Naive thymus-derived CD4-positive, alpha-beta T cell (primary cell): ENCODE measurements around the gene GNAQ. TPM values are rescaled to one million over a fixed set of nuclear protein-coding genes. Genes with fewer than 3 reads are reported as not detected.
A peak's percentile ranks its signal among the peaks of the same experiment; 100 is the strongest.

Experiments used
- ATAC-seq: fragments of 150-1000 bp; cut with Tn5 transposase; 2 replicates; pipeline ENCODE4 v1.10.0; 2021; ENCODE audit warnings: mild to moderate bottlenecking, moderate library complexity
- CTCF ChIA-PET: fragments of 350-600 bp; sonication (Branson Sonifier 250); formaldehyde crosslinking; loops from one replicate; lab custom pipeline; 2021; ENCODE audit warnings: antibody characterized with exemption; lab: Charles Lee
- POLR2A ChIA-PET: fragments of 350-600 bp; sonication (Branson Sonifier 250); formaldehyde crosslinking; loops from one replicate; lab custom pipeline; 2021; ENCODE audit warnings: antibody characterized with exemption, inconsistent platforms; lab: Charles Lee
- DNase-seq, 9 donors: peaks; one replicate each; pipeline versions ENCODE4 v3.0.0 to v3.0.0-alpha.2; 2020 to 2022; ENCODE audit warnings: mixed read lengths in 1 of 9
- H3K27ac ChIP-seq: one replicate; pipeline ENCODE4 v1.7.0; 2013; ENCODE audit warnings: mild to moderate bottlenecking, low read depth, low read length, moderate library complexity
- H3K27me3 ChIP-seq, 2 donors: one replicate each; pipeline ENCODE4 v1.7.0; 2013; ENCODE audit warnings: low read length in 2 of 2, mild to moderate bottlenecking in 2 of 2, moderate library complexity in 2 of 2; ENCODE audit not compliant: control insufficient read depth in 2 of 2, insufficient read depth in 2 of 2
- H3K36me3 ChIP-seq, 3 experiments: 1 replicate in 2 of 3; 2 replicates in 1 of 3; pipeline ENCODE4 v1.7.0; 2013; ENCODE audit warnings: low read length in 3 of 3, mild to moderate bottlenecking in 3 of 3, moderate library complexity in 1 of 3; ENCODE audit not compliant: insufficient read depth in 3 of 3, control insufficient read depth in 2 of 3
- H3K4me1 ChIP-seq, 2 donors: one replicate each; pipeline ENCODE4 v1.7.0; 2013; ENCODE audit warnings: low read length in 2 of 2, mild to moderate bottlenecking in 2 of 2, moderate library complexity in 1 of 2; ENCODE audit not compliant: control insufficient read depth in 2 of 2, insufficient read depth in 2 of 2
- H3K4me3 ChIP-seq: 2 replicates; pipeline ENCODE4 v1.7.0; 2013; ENCODE audit warnings: mild to moderate bottlenecking, low read length
- H3K9me3 ChIP-seq, 3 experiments: 1 replicate in 2 of 3; 2 replicates in 1 of 3; pipeline ENCODE4 v1.7.0; 2013; ENCODE audit warnings: low read length in 3 of 3; ENCODE audit not compliant: control insufficient read depth in 2 of 3
- H3K27ac Mint-ChIP-seq, 9 donors: one replicate each; pipeline ENCODE4 v1.8.0; 2020 to 2022; ENCODE audit warnings: mixed read lengths in 9 of 9, mild to moderate bottlenecking in 8 of 9, moderate library complexity in 5 of 9, inconsistent platforms in 2 of 9
- H3K27me3 Mint-ChIP-seq, 5 donors: one replicate each; pipeline ENCODE4 v1.8.0; 2021 to 2022; ENCODE audit warnings: mixed read lengths in 5 of 5, mild to moderate bottlenecking in 1 of 5
- H3K36me3 Mint-ChIP-seq, 5 donors: one replicate each; pipeline ENCODE4 v1.8.0; 2020 to 2022; ENCODE audit warnings: mixed read lengths in 5 of 5, mild to moderate bottlenecking in 3 of 5, inconsistent platforms in 1 of 5
- H3K4me1 Mint-ChIP-seq, 7 donors: one replicate each; pipeline ENCODE4 v1.8.0; 2020 to 2022; ENCODE audit warnings: mixed read lengths in 7 of 7, mild to moderate bottlenecking in 3 of 7, inconsistent platforms in 1 of 7
- H3K4me3 Mint-ChIP-seq, 10 donors: one replicate each; pipeline ENCODE4 v1.8.0; 2020 to 2022; ENCODE audit warnings: mild to moderate bottlenecking in 10 of 10, mixed read lengths in 10 of 10, moderate library complexity in 6 of 10, inconsistent platforms in 2 of 10
- H3K9me3 Mint-ChIP-seq, 11 donors: one replicate each; pipeline ENCODE4 v1.8.0; 2020 to 2022; ENCODE audit warnings: mixed read lengths in 11 of 11, mild to moderate bottlenecking in 4 of 11, inconsistent platforms in 1 of 11, moderate library complexity in 1 of 11
- intact Hi-C, 2 donors: fragments of 100-400 bp; cut with micrococcal nuclease; formaldehyde crosslinking; loops; one replicate each; pipeline ENCODE4 v1.15.1; 2023
- polyA plus RNA-seq, 2 donors: library from polyadenylated mRNA; unstranded; fragments of 300-500 nt; fragmentation: Illumina TruSeq; gene quantifications; one replicate each; pipeline ENCODE4 v1.2.3, GENCODE V29; 2021
- total RNA-seq, 6 experiments: library from RNA in 5 of 6; stranded (reverse) in 5 of 6; gene quantifications; 1 replicate in 5 of 6; 2 replicates in 1 of 6; pipeline ENCODE4 v1.2.3 and lab custom pipeline; 2021 to 2026

Gene GNAQ
- total and polyA plus RNA-seq, 7 experiments from 2014 or later: 7.2 to 60.6 (median 46.2) TPM

GRCh38 chr9:77751341-77752091, 280.1 kb downstream of the GNAQ start:
- no peak overlapping the region for H3K27ac ChIP-seq
- DNase-seq: peak in 6 of 9 donors; percentile 4 to 28 (median 22)
- H3K9me3 ChIP-seq: no peaks in the 10 kb centered on the region
- Mint-ChIP-seq H3K27ac (peak overlapping the region in 5 of 9 donors; percentile 4 to 86 (median 29)), H3K27me3 (no peaks in the 10 kb centered on the region), H3K4me3 (no peak overlapping the region), H3K36me3 (peaks cover 3 to 35% (median 12%) of the 10 kb centered on the region in 5 donors), H3K9me3 (peaks cover 0 to 2% (median 0%) of the 10 kb centered on the region in 11 donors), H3K4me1 (peaks cover 15 to 34% (median 28%) of the 10 kb centered on the region in 7 donors)
- no peak overlapping the region for H3K4me3 ChIP-seq
- peak; percentile 57 for ATAC-seq
- intact Hi-C loops: loop anchor here (1.0 to 10.0 kb wide), 7 partner anchors 281 to 584 kb away; partner anchors contain the start of gene GNAQ (in 1 of the 2)
- H3K4me1 ChIP-seq: no peaks in the 10 kb centered on the region
- ChIA-PET POLR2A (no interaction called here), CTCF (interaction anchor here (0.9 kb wide), 1 partner anchor 13 kb away, joined by 3 read pairs; no protein-coding TSS in a partner anchor)
- no peaks in the 10 kb centered on the region for H3K27me3 ChIP-seq
- H3K36me3 ChIP-seq: no peaks in the 10 kb centered on the region

GRCh38 chr9:77750981-77751340, 280.6 kb downstream of the GNAQ start:
- peaks cover under 1 to 32% (median 12%) of the 10 kb centered on the region in 5 donors for H3K36me3 Mint-ChIP-seq
- no peaks in the 10 kb centered on the region for H3K27me3 ChIP-seq
- intact Hi-C loops: loop anchor here (1.0 to 10.0 kb wide), 6 partner anchors 281 to 584 kb away; partner anchors contain the start of gene GNAQ (in 1 of the 2)
- no peak overlapping the region for H3K4me3 ChIP-seq
- H3K4me1 Mint-ChIP-seq: peaks cover 17 to 40% (median 33%) of the 10 kb centered on the region in 7 donors
- no peaks in the 10 kb centered on the region for H3K4me1 ChIP-seq
- no peaks in the 10 kb centered on the region for H3K9me3 ChIP-seq
- peaks cover 0 to 2% (median 0%) of the 10 kb centered on the region in 11 donors for H3K9me3 Mint-ChIP-seq
- H3K4me3 Mint-ChIP-seq: no peak overlapping the region
- ChIA-PET CTCF (interaction anchor here (0.6 kb wide), 1 partner anchor 616 kb away, joined by 3 read pairs; no protein-coding TSS in a partner anchor), POLR2A (no interaction called here)
- peak overlapping the region in 1 of 9 donors; percentile 29 for H3K27ac Mint-ChIP-seq
- DNase-seq (no peak), ATAC-seq (no peak)
- no peaks in the 10 kb centered on the region for H3K36me3 ChIP-seq
- H3K27ac ChIP-seq: no peak overlapping the region
- no peaks in the 10 kb centered on the region for H3K27me3 Mint-ChIP-seq

GRCh38 chr9:77750284-77750683, 281.3 kb downstream of the GNAQ start:
- peaks cover 0 to 26% (median 8%) of the 10 kb centered on the region in 5 donors for H3K36me3 Mint-ChIP-seq
- peaks cover 0 to 2% (median 0%) of the 10 kb centered on the region in 11 donors for H3K9me3 Mint-ChIP-seq
- H3K4me3 ChIP-seq: no peak overlapping the region
- ATAC-seq (no peak), DNase-seq (no peak)
- H3K36me3 ChIP-seq: no peaks in the 10 kb centered on the region
- H3K27me3 ChIP-seq: no peaks in the 10 kb centered on the region
- H3K27me3 Mint-ChIP-seq: no peaks in the 10 kb centered on the region
- no peak overlapping the region for H3K4me3 Mint-ChIP-seq
- peak overlapping the region in 2 of 9 donors; percentile 13 to 29 for H3K27ac Mint-ChIP-seq
- POLR2A ChIA-PET: no interaction called here
- CTCF ChIA-PET: interaction anchor here (0.6 kb wide), 1 partner anchor 616 kb away, joined by 3 read pairs; no protein-coding TSS in a partner anchor
- intact Hi-C loops: loop anchor here (5.0 to 10.0 kb wide), 4 partner anchors 282 to 583 kb away; partner anchors contain the start of gene GNAQ (in 1 of the 2)
- peaks cover 19 to 47% (median 39%) of the 10 kb centered on the region in 7 donors for H3K4me1 Mint-ChIP-seq
- no peaks in the 10 kb centered on the region for H3K9me3 ChIP-seq
- H3K27ac ChIP-seq: no peak overlapping the region
- H3K4me1 ChIP-seq: no peaks in the 10 kb centered on the region

- peaks cover 3 to 30% (median 11%) of the 10 kb centered on the region in 5 donors for H3K36me3 Mint-ChIP-seq
- ATAC-seq (no peak), DNase-seq (no peak)
- no peak overlapping the region for H3K27ac ChIP-seq
- H3K4me1 ChIP-seq: no peaks in the 10 kb centered on the region
- peaks cover 0 to 2% (median 0%) of the 10 kb centered on the region in 11 donors for H3K9me3 Mint-ChIP-seq
- intact Hi-C loops: no loop called here
- H3K36me3 ChIP-seq: no peaks in the 10 kb centered on the region
- ChIA-PET CTCF (no interaction called here), POLR2A (no interaction called here)
- H3K4me3 Mint-ChIP-seq: no peak overlapping the region
- no peak overlapping the region for H3K27ac Mint-ChIP-seq
- H3K27me3 ChIP-seq: no peaks in the 10 kb centered on the region
- H3K4me3 ChIP-seq: no peak overlapping the region
- no peaks in the 10 kb centered on the region for H3K9me3 ChIP-seq
- peaks cover 24 to 53% (median 44%) of the 10 kb centered on the region in 7 donors for H3K4me1 Mint-ChIP-seq
- no peaks in the 10 kb centered on the region for H3K27me3 Mint-ChIP-seq
Observed at GRCh38 chr9:77748214-77748772, 283.3 kb downstream of the GNAQ start.

DNA sequence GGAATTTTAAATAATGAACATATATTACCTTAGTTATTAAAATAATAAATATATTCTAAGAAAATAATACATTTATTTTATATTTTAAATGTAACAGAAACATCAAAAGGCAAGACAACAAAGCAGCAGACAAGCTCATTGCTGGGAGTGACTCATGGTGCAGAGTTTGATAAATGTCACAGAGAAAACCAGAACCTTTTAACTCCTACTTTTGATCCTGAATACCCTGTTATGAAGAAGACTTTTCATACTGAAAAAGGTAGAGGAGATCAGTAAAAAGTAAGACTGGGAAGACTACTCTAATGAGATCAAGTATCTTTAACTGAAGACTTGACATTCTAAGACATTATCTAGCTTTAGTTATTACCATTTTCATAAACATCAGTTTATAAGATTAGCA, 284.4 kb downstream of the GNAQ start:
- Histone ChIP-seq H3K4me1 (no peaks in the 10 kb centered on the region), H3K27me3 (no peaks in the 10 kb centered on the region), H3K4me3 (no peak overlapping the region), H3K36me3 (no peaks in the 10 kb centered on the region), H3K9me3 (no peaks in the 10 kb centered on the region), H3K27ac (no peak overlapping the region)
- H3K36me3 Mint-ChIP-seq: peaks cover 3 to 35% (median 12%) of the 10 kb centered on the region in 5 donors
- POLR2A ChIA-PET: no interaction called here
- CTCF ChIA-PET: no interaction called here
- intact Hi-C loops: no loop called here
- DNase-seq (no peak), ATAC-seq (no peak)
- H3K9me3 Mint-ChIP-seq: peaks cover 0 to 2% (median 0%) of the 10 kb centered on the region in 11 donors
- H3K27ac Mint-ChIP-seq: peak overlapping the region in 3 of 9 donors; percentile 36 to 42 (median 37)
- H3K27me3 Mint-ChIP-seq: no peaks in the 10 kb centered on the region
- H3K4me3 Mint-ChIP-seq: peak overlapping the region in 1 of 10 donors; percentile 34
- peaks cover 24 to 51% (median 48%) of the 10 kb centered on the region in 7 donors for H3K4me1 Mint-ChIP-seq

DNA sequence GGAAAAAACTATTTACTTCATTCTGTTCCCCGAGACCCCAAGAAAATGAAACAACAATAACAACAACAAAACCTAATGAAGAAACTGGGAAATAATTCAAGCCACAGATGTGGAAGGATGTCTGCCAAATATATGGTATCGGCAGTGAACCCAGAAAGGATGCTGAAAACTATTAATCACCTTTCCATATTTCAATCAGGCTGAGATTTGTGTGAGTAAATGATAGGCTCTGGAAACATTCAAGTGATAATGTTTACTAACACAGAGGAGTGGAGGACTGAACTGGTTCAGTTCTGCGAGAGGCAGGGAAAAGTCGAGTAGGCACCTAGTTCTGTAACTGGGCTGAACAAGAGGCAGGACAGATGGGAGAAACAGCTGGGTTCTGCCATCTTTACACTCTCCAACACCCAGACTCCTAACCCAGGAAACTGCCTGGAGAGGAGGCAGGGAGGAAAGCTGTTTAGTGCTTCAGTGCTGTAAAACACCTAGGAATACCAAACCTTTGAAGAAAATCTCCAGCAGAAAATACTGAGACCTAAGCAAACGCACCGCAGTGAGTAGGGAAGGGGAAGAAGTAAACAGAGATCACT, 286.7 kb downstream of the GNAQ start:
- Mint-ChIP-seq H3K36me3 (peaks cover 0 to 33% (median 14%) of the 10 kb centered on the region in 5 donors), H3K9me3 (peaks cover 0 to 2% (median 0%) of the 10 kb centered on the region in 11 donors), H3K4me3 (peak overlapping the region in 1 of 10 donors; percentile 40), H3K27me3 (no peaks in the 10 kb centered on the region), H3K27ac (peak overlapping the region in 3 of 9 donors; percentile 20 to 58 (median 39)), H3K4me1 (peaks cover 13 to 52% (median 35%) of the 10 kb centered on the region in 7 donors)
- no peak overlapping the region for H3K4me3 ChIP-seq
- no peak overlapping the region for H3K27ac ChIP-seq
- intact Hi-C loops: no loop called here
- H3K9me3 ChIP-seq: no peaks in the 10 kb centered on the region
- no peaks in the 10 kb centered on the region for H3K4me1 ChIP-seq
- no peaks in the 10 kb centered on the region for H3K36me3 ChIP-seq
- no peak for ATAC-seq
- H3K27me3 ChIP-seq: no peaks in the 10 kb centered on the region
- DNase-seq: no peak
- CTCF ChIA-PET: no interaction called here
- POLR2A ChIA-PET: no interaction called here
